Suprapubic skin (tissue), 4 donors: ENCODE measurements around the gene FLVCR2. TPM values are rescaled to one million over a fixed set of nuclear protein-coding genes. Genes with fewer than 3 reads are reported as not detected.
"Not testable (repeated sequence)": the region's sequence is repeated elsewhere in the genome, so short reads cannot be mapped to it uniquely, and the experiment has no call there.

Experiments
- DNase-seq, 2 donors: peaks; one replicate each; pipeline ENCODE4 v3.0.0-alpha.2; 2019; ENCODE audit warnings: low spot score in 2 of 2
- H3K27ac ChIP-seq: fragments of 200-600 bp; sonication (generic); one replicate; pipeline ENCODE4 v1.5.1; 2019
- H3K27me3 ChIP-seq: fragments of 200-600 bp; sonication (generic); one replicate; pipeline ENCODE4 v1.5.1; 2019
- H3K36me3 ChIP-seq: fragments of 200-600 bp; sonication (generic); one replicate; pipeline ENCODE4 v1.5.1; 2019
- H3K4me1 ChIP-seq: fragments of 200-600 bp; sonication (generic); one replicate; pipeline ENCODE4 v1.5.1; 2019
- H3K4me3 ChIP-seq: fragments of 200-600 bp; sonication (generic); one replicate; pipeline ENCODE4 v1.5.1; 2019; ENCODE audit warnings: mild to moderate bottlenecking
- H3K9me3 ChIP-seq: fragments of 200-600 bp; sonication (generic); one replicate; pipeline ENCODE4 v1.5.1; 2019
- EP300 ChIP-seq: sonication (generic); formaldehyde crosslinking; IDR thresholded peaks from one replicate; pipeline ENCODE4 v1.6.1; 2017; ENCODE audit warnings: antibody characterized with exemption
- POLR2A ChIP-seq, 2 donors: fragments of 450-650 bp; IDR thresholded peaks; one replicate each; pipeline ENCODE4 v1.6.1; 2017; ENCODE audit warnings: antibody characterized with exemption in 2 of 2, mild to moderate bottlenecking in 2 of 2, moderate library complexity in 2 of 2
- POLR2AphosphoS5 ChIP-seq, 3 donors: sonication (generic); formaldehyde crosslinking; IDR thresholded peaks; one replicate each; pipeline ENCODE4 v1.6.1; 2017; ENCODE audit warnings: antibody characterized with exemption in 3 of 3
- WGBS: methylation state at CpG from one replicate; pipeline ENCODE4 v1.1.5; 2018; 5-methylcytosine and 5-hydroxymethylcytosine counted together
- total RNA-seq, 4 donors: library from RNA; depleted of rRNA; stranded (reverse); fragments of >200 nt; gene quantifications; one replicate each; pipeline ENCODE4 v1.1.0, GENCODE V29; 2016
- TF ChIP-seq, protein P1 (sequence below), 2 donors: fragments of 200-600 bp in 1 of 2; fragments of 450-650 bp in 1 of 2; sonication (generic) in 1 of 2; IDR thresholded peaks; one replicate each; pipeline ENCODE4 v1.5.1; 2016 to 2019; ENCODE audit warnings: antibody characterized with exemption in 2 of 2, mild to moderate bottlenecking in 1 of 2, moderate library complexity in 1 of 2

FLVCR2 gene
- total RNA-seq, 4 donors from 2014 or later: 9.0 to 23.4 (median 17.4) TPM

- TF ChIP-seq POLR2A (IDR thresholded peaks at IDR 0.05) (no peak), EP300 (no peak)
Measured at GRCh38 chr14:75591987-75592575, 13.7 kb downstream of the FLVCR2 start.

DNA sequence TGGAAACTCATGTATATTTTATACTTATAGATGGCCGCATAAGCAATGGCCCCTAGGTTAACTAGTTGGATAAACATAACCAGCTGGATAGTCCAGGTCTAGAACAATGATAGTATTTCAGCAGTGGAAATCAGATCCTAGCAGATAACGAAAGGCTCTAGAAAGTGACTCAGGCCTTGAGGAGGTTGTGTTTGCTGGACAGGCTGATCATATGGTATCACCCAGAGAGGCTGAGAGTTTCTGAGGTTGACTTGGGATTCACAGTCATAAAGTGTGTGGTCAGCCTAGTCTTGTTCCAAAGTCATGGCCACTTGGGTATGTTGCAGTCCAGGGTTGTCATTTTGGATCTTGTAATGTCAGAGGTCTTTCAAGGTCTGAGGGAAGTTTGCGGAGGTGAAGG, 16.8 kb downstream of the FLVCR2 start:
- no peaks in the 10 kb centered on the region for H3K4me1 ChIP-seq
- no peaks in the 10 kb centered on the region for H3K27me3 ChIP-seq
- TF ChIP-seq, protein P1, sequence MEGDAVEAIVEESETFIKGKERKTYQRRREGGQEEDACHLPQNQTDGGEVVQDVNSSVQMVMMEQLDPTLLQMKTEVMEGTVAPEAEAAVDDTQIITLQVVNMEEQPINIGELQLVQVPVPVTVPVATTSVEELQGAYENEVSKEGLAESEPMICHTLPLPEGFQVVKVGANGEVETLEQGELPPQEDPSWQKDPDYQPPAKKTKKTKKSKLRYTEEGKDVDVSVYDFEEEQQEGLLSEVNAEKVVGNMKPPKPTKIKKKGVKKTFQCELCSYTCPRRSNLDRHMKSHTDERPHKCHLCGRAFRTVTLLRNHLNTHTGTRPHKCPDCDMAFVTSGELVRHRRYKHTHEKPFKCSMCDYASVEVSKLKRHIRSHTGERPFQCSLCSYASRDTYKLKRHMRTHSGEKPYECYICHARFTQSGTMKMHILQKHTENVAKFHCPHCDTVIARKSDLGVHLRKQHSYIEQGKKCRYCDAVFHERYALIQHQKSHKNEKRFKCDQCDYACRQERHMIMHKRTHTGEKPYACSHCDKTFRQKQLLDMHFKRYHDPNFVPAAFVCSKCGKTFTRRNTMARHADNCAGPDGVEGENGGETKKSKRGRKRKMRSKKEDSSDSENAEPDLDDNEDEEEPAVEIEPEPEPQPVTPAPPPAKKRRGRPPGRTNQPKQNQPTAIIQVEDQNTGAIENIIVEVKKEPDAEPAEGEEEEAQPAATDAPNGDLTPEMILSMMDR (IDR thresholded peaks at IDR 0.05): no peak
- TF ChIP-seq EP300 (no peak), POLR2AphosphoS5 (IDR thresholded peaks at IDR 0.05) (no peak)
- WGBS: 93% methylated on average over 3 of the region's 3 CpGs
- no peaks in the 10 kb centered on the region for H3K9me3 ChIP-seq
- H3K27ac ChIP-seq: no peak overlapping the region
- H3K36me3 ChIP-seq: no peaks in the 10 kb centered on the region
- DNase-seq: no peak
- no peak overlapping the region for H3K4me3 ChIP-seq

More at GRCh38 chr14:75591987-75592575, 13.7 kb downstream of the FLVCR2 start:
- no peak for DNase-seq
- H3K27me3 ChIP-seq: no peaks in the 10 kb centered on the region
- no peaks in the 10 kb centered on the region for H3K36me3 ChIP-seq
- H3K9me3 ChIP-seq: no peaks in the 10 kb centered on the region
- no peaks in the 10 kb centered on the region for H3K4me1 ChIP-seq
- no peak overlapping the region for H3K27ac ChIP-seq
- no peak overlapping the region for H3K4me3 ChIP-seq

DNA sequence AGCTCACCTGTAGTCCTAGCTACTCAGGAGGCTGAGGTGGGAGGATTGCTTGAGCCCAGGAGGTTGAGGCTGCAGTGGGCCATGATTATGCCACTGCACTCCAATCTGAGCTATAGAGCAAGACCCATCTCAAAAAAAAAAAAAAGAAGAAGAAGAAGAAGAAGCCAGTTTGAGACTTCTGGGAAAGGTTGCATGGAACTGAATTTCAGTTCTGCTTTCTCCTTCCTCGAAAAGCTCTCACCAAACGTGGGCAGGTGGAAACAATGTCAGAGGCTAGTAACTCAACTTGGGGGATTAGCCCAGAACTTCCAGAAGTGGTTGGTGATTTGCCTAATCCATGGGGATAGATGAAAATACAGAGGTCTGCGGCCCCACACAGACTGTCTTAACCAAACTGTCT, 18.7 kb downstream of the FLVCR2 start:
- WGBS: 76% methylated on average over 3 of the region's 3 CpGs
- DNase-seq: no peak
- H3K4me1 ChIP-seq: no peaks in the 10 kb centered on the region
- no peak for TF ChIP-seq EP300
- TF ChIP-seq POLR2AphosphoS5 (IDR thresholded peaks at IDR 0.05): no peak
- TF ChIP-seq POLR2A (IDR thresholded peaks at IDR 0.05): no peak
- TF ChIP-seq, protein P1 (IDR thresholded peaks at IDR 0.05): no peak
- H3K27ac ChIP-seq: no peak overlapping the region
- H3K4me3 ChIP-seq: no peak overlapping the region
- no peaks in the 10 kb centered on the region for H3K9me3 ChIP-seq
- H3K36me3 ChIP-seq: no peaks in the 10 kb centered on the region
- no peaks in the 10 kb centered on the region for H3K27me3 ChIP-seq

DNA sequence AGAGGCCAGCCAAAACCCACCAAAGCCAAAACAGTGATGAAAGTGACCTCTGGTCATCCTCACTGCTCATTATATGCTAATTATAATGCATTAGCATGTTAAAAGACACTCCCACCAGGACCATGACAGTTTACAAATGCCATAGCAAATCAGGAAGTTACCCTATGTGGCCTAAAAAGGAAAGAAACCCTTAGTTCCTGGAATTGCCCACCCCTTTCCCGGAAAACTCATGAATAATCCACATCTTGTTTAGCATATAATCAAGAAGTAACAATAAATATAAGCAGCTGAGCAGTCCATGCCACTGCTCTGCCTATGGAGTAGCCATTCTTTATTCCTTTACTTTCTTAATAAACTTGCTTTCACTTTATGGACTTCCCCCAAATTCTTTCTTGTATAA, 21.7 kb downstream of the FLVCR2 start:
- not testable (repeated sequence) for DNase-seq, H3K27ac ChIP-seq, H3K9me3 ChIP-seq, H3K4me3 ChIP-seq, H3K4me1 ChIP-seq, H3K36me3 ChIP-seq, H3K27me3 ChIP-seq
- 97% methylated on average over 1 of the region's 1 CpG for WGBS

- not testable (repeated sequence) for DNase-seq, H3K27me3 ChIP-seq, H3K27ac ChIP-seq, H3K4me1 ChIP-seq, H3K36me3 ChIP-seq, H3K9me3 ChIP-seq, H3K4me3 ChIP-seq
- 79% methylated on average over 6 of the region's 6 CpGs for WGBS
Measured at GRCh38 chr14:75601061-75601460, 22.6 kb downstream of the FLVCR2 start.

GRCh38 chr14:75602503-75602902, 24.1 kb downstream of the FLVCR2 start:
- Histone ChIP-seq H3K27me3 (no peaks in the 10 kb centered on the region), H3K4me3 (no peak overlapping the region), H3K27ac (no peak overlapping the region), H3K4me1 (no peaks in the 10 kb centered on the region), H3K36me3 (no peaks in the 10 kb centered on the region), H3K9me3 (no peaks in the 10 kb centered on the region)
- TF ChIP-seq, protein P1 (IDR thresholded peaks at IDR 0.05): no peak
- TF ChIP-seq POLR2A (IDR thresholded peaks at IDR 0.05) (no peak), POLR2AphosphoS5 (IDR thresholded peaks at IDR 0.05) (no peak), EP300 (no peak)
- DNase-seq: no peak
- 80% methylated on average over 3 of the region's 3 CpGs for WGBS
